Adrenal gland (tissue), 5 donors: ENCODE results near the gene GYG2.

ENCODE experiments used
- CTCF ChIP-seq, 6 experiments: fragments of 450-650 bp in 4 of 6; fragments of 200-600 bp in 2 of 6; sonication (generic) in 1 of 6; IDR thresholded peaks; 1 replicate in 5 of 6; 2 replicates in 1 of 6; pipeline versions ENCODE4 v1.5.1 to v1.8.0; 2016 to 2021; ENCODE audit warnings: antibody characterized with exemption in 6 of 6, mild to moderate bottlenecking in 2 of 6, moderate library complexity in 1 of 6
- POLR2A ChIP-seq, 2 donors: fragments of 450-650 bp; IDR thresholded peaks; one replicate each; pipeline ENCODE4 v1.6.1; 2017; ENCODE audit warnings: antibody characterized with exemption in 2 of 2, mild to moderate bottlenecking in 2 of 2, moderate library complexity in 1 of 2
- donor health status: DM: no; HTN: no; CAD: no.

DNA sequence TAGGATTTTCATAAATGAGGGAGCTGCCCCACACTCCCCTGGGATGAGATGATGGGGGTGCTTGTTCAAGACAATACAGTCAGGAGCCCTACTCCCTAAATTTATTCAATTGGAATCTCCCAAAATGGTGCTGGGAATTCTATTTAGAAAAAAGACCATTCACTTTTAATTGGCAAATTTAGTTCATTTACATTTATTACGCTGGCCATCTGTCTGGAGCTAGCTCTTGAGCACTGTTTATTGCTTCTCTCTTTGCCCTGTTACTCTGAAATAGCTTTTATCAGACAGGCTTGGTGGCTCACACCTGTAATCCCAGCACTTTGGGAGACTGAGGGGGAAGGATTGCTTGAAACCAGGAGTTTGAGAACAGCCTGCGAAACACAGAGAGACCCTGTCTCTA is 102.4 kb downstream of the GYG2 start:
- TF ChIP-seq CTCF (IDR thresholded peaks at IDR 0.05), result no peak
- TF ChIP-seq POLR2A (IDR thresholded peaks at IDR 0.05), result no peak
